Transverse colon (tissue), 4 donors: ENCODE measurements around the gene TRIM67.
"Not testable (repeated sequence)": the region's sequence is repeated elsewhere in the genome, so short reads cannot be mapped to it uniquely, and the experiment has no call there.

Source experiments
- CTCF ChIP-seq, 5 experiments: fragments of 200-600 bp in 3 of 5; fragments of 450-650 bp in 2 of 5; sonication (generic) in 3 of 5; IDR thresholded peaks; 1 replicate in 2 of 5; 2 replicates in 3 of 5; pipeline ENCODE4 v1.5.1; 2016 to 2017; ENCODE audit warnings: antibody characterized with exemption in 5 of 5, inconsistent platforms in 3 of 5, mild to moderate bottlenecking in 2 of 5, moderate library complexity in 1 of 5
- EP300 ChIP-seq: sonication (generic); formaldehyde crosslinking; IDR thresholded peaks from one replicate; pipeline ENCODE4 v1.6.1; 2017; ENCODE audit warnings: antibody characterized with exemption, low read depth
- POLR2A ChIP-seq: fragments of 450-650 bp; IDR thresholded peaks from one replicate; pipeline ENCODE4 v1.6.1; 2016; ENCODE audit warnings: antibody characterized with exemption, mild to moderate bottlenecking, moderate library complexity
- POLR2AphosphoS5 ChIP-seq, 3 donors: sonication (generic); formaldehyde crosslinking; IDR thresholded peaks; one replicate each; pipeline ENCODE4 v1.6.1; 2016; ENCODE audit warnings: antibody characterized with exemption in 3 of 3

- not testable (repeated sequence) for TF ChIP-seq CTCF (IDR thresholded peaks at IDR 0.05); POLR2AphosphoS5 (IDR thresholded peaks at IDR 0.05); POLR2A; EP300
These were observed 3.7 kb upstream of the TRIM67 start for GRCh38 chr1:231158141-231158540.
